ENCODE measurements around the gene UNC50.

Gene UNC50, protein sequence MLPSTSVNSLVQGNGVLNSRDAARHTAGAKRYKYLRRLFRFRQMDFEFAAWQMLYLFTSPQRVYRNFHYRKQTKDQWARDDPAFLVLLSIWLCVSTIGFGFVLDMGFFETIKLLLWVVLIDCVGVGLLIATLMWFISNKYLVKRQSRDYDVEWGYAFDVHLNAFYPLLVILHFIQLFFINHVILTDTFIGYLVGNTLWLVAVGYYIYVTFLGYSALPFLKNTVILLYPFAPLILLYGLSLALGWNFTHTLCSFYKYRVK

DNA sequence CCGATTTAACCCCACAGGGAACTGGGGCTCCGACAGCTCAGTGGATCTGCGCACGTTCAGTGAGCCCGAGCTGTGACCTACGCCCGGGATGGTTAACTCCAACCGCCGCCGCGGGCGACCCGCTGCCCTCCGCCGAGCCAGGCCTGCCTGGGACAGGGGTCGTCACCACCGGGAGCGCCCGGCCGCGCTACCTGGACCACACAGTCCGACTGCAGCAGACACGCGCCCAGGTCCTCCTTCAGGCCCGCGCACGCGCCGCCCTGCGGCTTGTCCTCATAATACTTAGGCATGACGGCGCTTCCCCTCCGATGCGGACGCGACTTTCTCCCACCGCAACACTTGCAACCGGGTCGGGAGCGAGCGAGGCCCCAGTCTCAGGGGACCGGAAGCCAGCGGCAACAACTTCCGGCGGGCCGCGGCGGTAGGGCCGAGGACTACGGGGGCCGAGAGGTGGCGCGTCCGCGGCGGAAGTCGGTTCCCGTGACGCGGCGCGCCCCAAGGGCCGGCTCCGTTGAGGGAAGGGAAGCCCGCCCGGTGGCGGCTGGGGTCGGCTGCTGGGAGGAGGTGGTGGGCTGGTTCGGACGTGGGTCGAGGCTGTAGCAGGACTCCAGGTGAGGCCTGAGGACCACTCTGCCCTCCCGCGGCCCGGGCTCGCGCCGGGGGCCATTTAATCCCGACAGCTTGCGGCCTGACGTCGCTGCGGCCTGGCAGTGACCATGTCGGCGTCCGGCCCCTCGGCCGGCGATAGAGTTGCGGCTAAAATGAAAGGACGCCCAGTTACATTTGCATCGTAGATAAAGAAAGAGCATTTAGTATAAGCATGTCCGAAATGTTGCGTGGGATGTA is at the start of gene UNC50, which contains the start of gene COA5:
TSS of gene UNC50 (plus strand) at position 474 of the 846 bp plus-strand sequence. CDS start 1,171 bp downstream, outside the sequence.
TSS of gene COA5 (minus strand) at position 397 of the 846 bp plus-strand sequence. CDS start at position 290, 107 bp downstream.
- peak; percentile 74 to 76 for DNase-seq (ENCODE audit: low read depth in 2 of 2, low spot score in 1 of 2)

GRCh38 chr2:98558852-98559530 is 49.4 kb upstream of the UNC50 start:
- DNase-seq (ENCODE audit: low read depth in 2 of 2, low spot score in 1 of 2), result no peak

GRCh38 chr2:98559581-98559980 is 48.8 kb upstream of the UNC50 start:
- no peak for DNase-seq (ENCODE audit: low read depth in 2 of 2, low spot score in 1 of 2)

DNA sequence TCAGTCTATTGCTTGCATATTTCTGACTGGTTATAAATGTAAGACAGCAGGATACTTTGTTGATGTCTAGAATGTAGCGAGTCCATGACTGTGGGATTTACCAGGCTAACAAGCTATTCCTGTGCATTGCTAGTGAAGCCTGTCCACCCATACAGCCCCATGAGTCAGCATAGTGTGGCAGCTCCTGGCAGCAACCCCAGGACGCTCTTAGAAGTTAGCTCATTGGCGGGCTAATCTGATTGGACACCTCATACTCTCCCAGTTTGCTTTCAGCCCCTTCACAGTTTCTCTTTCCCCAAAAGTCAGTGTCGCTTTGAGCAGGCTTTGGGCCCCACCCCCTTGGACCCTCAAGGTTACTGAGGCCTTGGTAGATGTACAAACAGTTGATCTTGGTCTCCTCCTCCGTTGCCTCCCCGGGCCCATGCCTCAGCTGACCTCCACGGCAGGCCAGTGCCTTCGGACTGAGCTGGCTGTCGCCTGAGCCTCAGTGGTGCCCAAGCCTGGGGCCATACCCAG is 48.1 kb upstream of the UNC50 start:
- DNase-seq (ENCODE audit: low read depth in 2 of 2, low spot score in 1 of 2), result no peak

GRCh38 chr2:98561018-98561417 is 47.4 kb upstream of the UNC50 start:
- DNase-seq (ENCODE audit: low read depth in 2 of 2, low spot score in 1 of 2), result no peak

- no peak for DNase-seq (ENCODE audit: low read depth in 2 of 2, low spot score in 1 of 2)
Observed at GRCh38 chr2:98561902-98562695, 46.3 kb upstream of the UNC50 start.

- DNase-seq (ENCODE audit: low read depth in 2 of 2, low spot score in 1 of 2), result no peak
Observed at GRCh38 chr2:98563394-98563793, 45.0 kb upstream of the UNC50 start.

GRCh38 chr2:98564541-98565132 is 43.8 kb upstream of the UNC50 start:
- no peak for DNase-seq (ENCODE audit: low read depth in 2 of 2, low spot score in 1 of 2)

- DNase-seq (ENCODE audit: low read depth in 2 of 2, low spot score in 1 of 2), result no peak
Observed at GRCh38 chr2:98565286-98565860, 43.0 kb upstream of the UNC50 start.

DNA sequence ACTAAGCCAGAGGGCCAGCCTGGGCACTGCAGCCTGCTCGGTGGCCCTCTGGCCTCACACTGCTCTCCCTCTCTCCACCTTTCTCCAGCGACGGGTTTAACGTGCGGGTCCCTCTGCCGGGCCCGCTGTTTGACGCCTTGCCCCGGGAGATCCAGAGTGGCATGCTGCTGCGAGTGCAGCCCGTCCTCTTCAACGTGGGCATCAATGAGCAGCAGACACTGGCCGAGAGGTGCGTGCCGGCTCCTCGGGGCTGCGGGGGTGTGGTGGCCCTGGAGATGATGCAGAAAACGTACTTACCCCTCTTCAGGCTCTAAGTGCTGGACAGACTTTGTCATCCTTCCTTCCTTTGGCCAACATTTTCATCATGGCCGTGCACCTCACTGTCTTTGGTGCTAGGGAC is 42.4 kb upstream of the UNC50 start:
- DNase-seq (ENCODE audit: low read depth in 2 of 2, low spot score in 1 of 2), result no peak

GRCh38 chr2:98568161-98568956 is 40.0 kb upstream of the UNC50 start:
- no peak for DNase-seq (ENCODE audit: low read depth in 2 of 2, low spot score in 1 of 2)

DNA sequence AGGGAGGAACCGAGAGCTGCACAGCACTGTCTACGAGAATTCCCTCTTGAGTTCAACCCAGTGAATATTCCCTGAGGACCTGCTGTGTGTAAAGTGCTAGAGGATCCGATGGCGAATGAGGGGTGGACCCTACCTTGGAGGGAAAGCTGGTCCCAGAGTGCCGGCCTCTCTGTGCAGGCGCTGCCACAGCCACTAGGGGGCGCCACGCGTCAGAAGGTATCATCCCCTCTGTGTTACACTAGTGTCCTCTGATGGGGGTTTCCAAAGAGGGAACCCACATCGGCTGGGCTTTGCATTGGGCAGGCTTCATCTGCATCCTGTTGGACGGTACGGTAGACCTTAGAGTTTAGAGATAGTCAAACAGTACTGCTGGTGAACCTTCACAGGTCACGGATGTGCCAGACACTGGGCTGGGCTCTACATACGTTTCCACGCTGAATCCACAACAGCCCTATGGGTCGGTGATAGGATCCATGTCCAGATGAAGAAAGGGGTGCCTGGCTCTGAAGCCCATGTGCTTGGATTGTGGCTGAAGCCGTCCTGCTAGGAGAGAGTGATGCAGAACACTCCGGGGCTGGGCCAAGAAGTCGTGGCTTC is 39.1 kb upstream of the UNC50 start:
- DNase-seq (ENCODE audit: low read depth in 2 of 2, low spot score in 1 of 2), result peak; percentile 29 to 54

DNA sequence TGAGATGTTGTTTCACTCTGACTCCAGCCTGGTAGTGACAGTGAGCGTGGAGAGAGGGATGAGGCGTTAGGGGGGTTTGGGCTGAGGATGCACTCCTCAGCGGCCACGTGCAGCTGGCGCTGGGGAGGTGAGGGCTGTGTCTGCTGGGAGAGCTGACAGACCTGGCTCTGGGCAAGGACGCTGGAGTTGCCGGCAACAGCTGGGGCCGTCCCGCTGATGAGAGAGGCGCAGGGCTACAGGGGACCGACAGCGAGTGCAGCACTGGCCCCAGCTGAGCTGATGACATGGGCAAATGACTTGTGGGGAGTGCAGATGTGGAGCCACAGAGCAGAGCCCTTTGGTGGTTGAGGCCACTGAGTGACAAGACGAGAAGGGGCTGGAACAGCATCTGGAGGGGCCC is 38.5 kb upstream of the UNC50 start:
- DNase-seq (ENCODE audit: low read depth in 2 of 2, low spot score in 1 of 2), result no peak

DNA sequence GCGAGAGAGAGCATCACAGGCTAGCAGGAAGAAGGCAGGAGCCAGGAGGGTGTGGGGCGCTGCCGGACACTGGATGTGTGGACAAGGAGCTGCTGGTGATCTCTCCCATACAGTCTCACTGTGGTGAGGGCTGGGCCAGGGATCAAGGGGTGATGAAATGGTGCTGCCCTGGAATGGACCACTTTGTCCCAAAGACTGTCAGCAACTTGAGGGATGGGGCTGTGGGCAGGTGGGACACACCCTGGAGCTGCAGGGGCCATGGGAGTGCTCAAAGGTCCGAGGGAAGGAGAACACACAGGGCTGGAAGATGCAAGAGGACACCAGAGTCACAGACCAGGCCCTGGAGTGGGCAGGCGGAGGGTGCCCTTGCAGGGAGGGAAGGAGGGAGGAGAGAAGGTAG is 38.0 kb upstream of the UNC50 start:
- DNase-seq (ENCODE audit: low read depth in 2 of 2, low spot score in 1 of 2), result no peak

- no peak for DNase-seq (ENCODE audit: low read depth in 2 of 2, low spot score in 1 of 2)
Observed at GRCh38 chr2:98571121-98571701, 37.2 kb upstream of the UNC50 start.

DNA sequence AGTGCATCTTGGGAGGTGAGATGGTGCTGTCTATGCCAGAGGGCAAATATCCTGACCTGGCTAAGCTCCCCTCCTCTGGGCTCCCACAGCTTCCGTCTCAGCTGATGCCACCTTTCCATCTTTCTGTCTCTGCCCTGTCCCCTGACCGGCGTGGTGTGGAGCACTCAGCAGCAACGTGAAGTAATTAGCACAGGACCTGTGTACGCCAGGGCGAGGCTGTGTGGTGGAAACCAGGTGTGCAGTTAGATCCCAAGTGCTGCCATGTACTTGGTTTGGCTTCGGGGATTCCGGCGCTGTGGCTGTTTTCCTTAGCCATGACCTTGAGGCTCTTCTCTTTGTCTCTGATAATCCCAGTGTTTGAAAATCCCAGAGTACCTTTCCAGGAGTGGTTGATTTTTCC is 36.6 kb upstream of the UNC50 start:
- no peak for DNase-seq (ENCODE audit: low read depth in 2 of 2, low spot score in 1 of 2)

DNA sequence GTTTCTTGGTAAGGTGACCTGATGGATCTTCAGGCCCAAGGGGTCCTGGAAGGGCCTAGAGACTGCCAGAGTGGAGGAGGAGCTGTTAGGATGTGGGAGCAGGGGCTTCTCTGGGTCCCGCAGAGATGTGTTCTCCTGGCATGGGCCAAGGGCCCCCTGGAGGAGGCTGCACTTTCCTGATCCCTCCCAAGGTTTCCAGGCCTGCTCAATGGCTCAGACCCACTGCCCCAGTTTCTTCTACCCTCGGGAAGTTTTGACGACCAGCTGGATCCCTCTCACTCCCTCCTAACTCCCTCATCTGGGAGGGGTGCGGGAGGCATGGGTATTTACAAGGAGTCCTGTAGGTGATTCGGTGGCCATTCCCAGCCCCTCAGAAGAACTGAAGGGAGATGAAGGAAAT is 36.2 kb upstream of the UNC50 start:
- no peak for DNase-seq (ENCODE audit: low read depth in 2 of 2, low spot score in 1 of 2)

GRCh38 chr2:98572676-98573075 is 35.7 kb upstream of the UNC50 start:
- no peak for DNase-seq (ENCODE audit: low read depth in 2 of 2, low spot score in 1 of 2)

Measured in stimulated activated CD8-positive, alpha-beta memory T cell treated with anti-CD3 and anti-CD28 coated beads, Interleukin-4, amount 100 ng/mL, for 4 hours (primary cell).